ENCODE data around the gene DRC7. TPM values are rescaled to one million over a fixed set of nuclear protein-coding genes. Genes with fewer than 3 reads are reported as not detected.

Gene DRC7
- total and polyA plus RNA-seq, 10 of the 15 experiments (the other 5 are each of a cell fraction or from before 2014, with no cell fraction given): 0.06 to 0.49 (median 0.14) TPM; not detected in 4

DNA sequence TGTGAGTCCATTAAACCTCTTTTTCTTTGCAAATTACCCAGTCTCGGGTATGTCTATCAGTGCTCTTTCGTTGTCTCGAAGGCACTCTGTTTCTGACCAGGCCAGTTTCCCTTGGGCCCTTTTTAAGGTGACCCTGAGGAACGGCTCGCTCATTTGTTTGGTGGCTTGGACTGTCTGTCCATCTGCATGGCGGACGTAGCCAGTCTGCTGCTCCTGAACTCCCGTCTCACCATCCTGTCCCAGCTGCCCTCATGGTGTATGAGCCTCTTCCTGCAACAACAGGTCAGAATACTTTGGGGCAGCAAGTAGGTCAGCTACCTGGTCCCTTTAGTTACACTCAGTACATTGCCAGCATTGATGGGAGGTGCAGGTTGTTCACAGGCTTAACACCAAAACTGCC, 19.0 kb downstream of the DRC7 start:
- ChIA-PET SMC1A (ENCODE audit: uncharacterized antibody, unreplicated experiment) (no interaction called here), POLR2A (no interaction called here), RAD21 (ENCODE audit: unreplicated experiment) (no interaction called here), CTCF (interaction anchor here (1.5 to 1.6 kb wide), 2 partner anchors 113 to 137 kb away, joined by 4 to 5 read pairs; no protein-coding TSS in a partner anchor)
- Histone ChIP-seq H3K9me3 (replicated peaks; ENCODE audit: control insufficient read depth, insufficient read depth, low read length) (no peaks in the 10 kb centered on the region), H4K20me1 (ENCODE audit: control insufficient read depth, insufficient read depth) (no peaks in the 10 kb centered on the region), H3K4me2 (ENCODE audit: control insufficient read depth, insufficient read depth) (no peak overlapping the region), H3K27ac (ENCODE audit: control insufficient read depth, insufficient read depth) (no peak overlapping the region), H2AFZ (ENCODE audit: control insufficient read depth, low read depth, low read length) (no peak overlapping the region), H3K79me2 (ENCODE audit: control insufficient read depth, insufficient read depth, low read length) (no peaks in the 10 kb centered on the region), H3K4me1 (ENCODE audit: control insufficient read depth, insufficient read depth, low read length) (no peaks in the 10 kb centered on the region), H3K9ac (ENCODE audit: control insufficient read depth, insufficient read depth, low read length) (no peak overlapping the region), H3K4me3 (no peak overlapping the region), H3K36me3 (ENCODE audit: control insufficient read depth in 2 of 2, insufficient read depth in 2 of 2, low read length in 1 of 2) (no peaks in the 10 kb centered on the region), H3K27me3 (replicated peaks in 1 of 2; ENCODE audit: control insufficient read depth in 2 of 2, insufficient read depth in 2 of 2, low read length in 1 of 2) (peaks cover 0 to 2% of the 10 kb centered on the region in 2 experiments; a peak in 2 of 4 replicates)
- FAIRE-seq (no peak), ATAC-seq (no peak), DNase-seq (ENCODE audit: low read depth, low spot score) (no peak)
- in situ Hi-C loops (cut with MboI) (no loop called here), intact Hi-C loops (cut with micrococcal nuclease; ENCODE audit: unreplicated experiment) (no loop called here)
- WGBS (ENCODE audit: insufficient coverage, insufficient replicate concordance, low lambda C conversion rate, missing lambda C conversion rate): 40% methylated on average over 8 of the region's 8 CpGs
- BruUV-seq (replicated peaks): no TSS peak
- TF ChIP-seq NBN (IDR thresholded peaks at IDR 0.05) (no peak), ATF7 (IDR thresholded peaks at IDR 0.05; ENCODE audit: low read depth) (no peak), CBX5 (IDR thresholded peaks at IDR 0.05; ENCODE audit: low read depth) (no peak), NFXL1 (IDR thresholded peaks at IDR 0.05; ENCODE audit: borderline replicate concordance) (no peak)
- TF ChIP-seq, protein P1, sequence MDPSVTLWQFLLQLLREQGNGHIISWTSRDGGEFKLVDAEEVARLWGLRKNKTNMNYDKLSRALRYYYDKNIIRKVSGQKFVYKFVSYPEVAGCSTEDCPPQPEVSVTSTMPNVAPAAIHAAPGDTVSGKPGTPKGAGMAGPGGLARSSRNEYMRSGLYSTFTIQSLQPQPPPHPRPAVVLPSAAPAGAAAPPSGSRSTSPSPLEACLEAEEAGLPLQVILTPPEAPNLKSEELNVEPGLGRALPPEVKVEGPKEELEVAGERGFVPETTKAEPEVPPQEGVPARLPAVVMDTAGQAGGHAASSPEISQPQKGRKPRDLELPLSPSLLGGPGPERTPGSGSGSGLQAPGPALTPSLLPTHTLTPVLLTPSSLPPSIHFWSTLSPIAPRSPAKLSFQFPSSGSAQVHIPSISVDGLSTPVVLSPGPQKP (IDR thresholded peaks at IDR 0.05; ENCODE audit: low read depth, low read length): no peak

DNA sequence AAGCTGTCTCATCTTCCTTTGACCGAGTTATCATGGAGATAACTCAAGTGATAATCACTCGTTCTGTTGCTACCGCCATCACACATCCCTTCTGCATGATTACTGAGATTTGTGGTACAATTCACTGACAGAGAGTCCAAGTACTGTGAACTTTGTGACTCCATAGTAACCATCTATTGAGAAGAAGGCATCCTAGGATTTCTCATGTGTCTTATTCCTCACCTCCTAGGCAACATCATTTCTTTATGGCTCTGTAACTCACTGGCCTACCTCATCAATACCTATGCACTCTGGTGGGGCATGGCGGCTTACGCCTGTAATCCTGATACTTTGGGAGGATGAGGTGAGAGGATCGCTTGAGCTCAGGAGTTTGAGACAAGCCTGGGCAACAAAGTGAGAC, 19.4 kb downstream of the DRC7 start:
- intact Hi-C loops (cut with micrococcal nuclease; ENCODE audit: unreplicated experiment): no loop called here
- ChIA-PET RAD21 (ENCODE audit: unreplicated experiment) (no interaction called here), POLR2A (no interaction called here), SMC1A (ENCODE audit: uncharacterized antibody, unreplicated experiment) (no interaction called here), CTCF (no interaction called here)
- peaks cover 0 to 2% of the 10 kb centered on the region in 2 experiments; a peak in 2 of 4 replicates for H3K27me3 ChIP-seq (replicated peaks in 1 of 2; ENCODE audit: control insufficient read depth in 2 of 2, insufficient read depth in 2 of 2, low read length in 1 of 2)
- ATAC-seq (no peak), DNase-seq (ENCODE audit: low read depth, low spot score) (no peak), FAIRE-seq (no peak)
- TF ChIP-seq NFYB (IDR thresholded peaks at IDR 0.05; ENCODE audit: insufficient read depth, low read depth, low read length): no peak
- no peak for TF ChIP-seq FOXK2 (IDR thresholded peaks at IDR 0.05)
- no peak for TF ChIP-seq CREB1 (IDR thresholded peaks at IDR 0.05; ENCODE audit: low read depth)
- TF ChIP-seq, protein P2, sequence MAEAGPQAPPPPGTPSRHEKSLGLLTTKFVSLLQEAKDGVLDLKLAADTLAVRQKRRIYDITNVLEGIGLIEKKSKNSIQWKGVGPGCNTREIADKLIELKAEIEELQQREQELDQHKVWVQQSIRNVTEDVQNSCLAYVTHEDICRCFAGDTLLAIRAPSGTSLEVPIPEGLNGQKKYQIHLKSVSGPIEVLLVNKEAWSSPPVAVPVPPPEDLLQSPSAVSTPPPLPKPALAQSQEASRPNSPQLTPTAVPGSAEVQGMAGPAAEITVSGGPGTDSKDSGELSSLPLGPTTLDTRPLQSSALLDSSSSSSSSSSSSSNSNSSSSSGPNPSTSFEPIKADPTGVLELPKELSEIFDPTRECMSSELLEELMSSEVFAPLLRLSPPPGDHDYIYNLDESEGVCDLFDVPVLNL (IDR thresholded peaks at IDR 0.05; ENCODE audit: low read depth, low read length): no peak
- H3K4me2 ChIP-seq (ENCODE audit: control insufficient read depth, insufficient read depth): no peak overlapping the region
- no peak overlapping the region for H3K4me3 ChIP-seq
- H3K9me3 ChIP-seq (replicated peaks; ENCODE audit: control insufficient read depth, insufficient read depth, low read length): no peaks in the 10 kb centered on the region
- no peak overlapping the region for H3K27ac ChIP-seq (ENCODE audit: control insufficient read depth, insufficient read depth)
- H3K9ac ChIP-seq (ENCODE audit: control insufficient read depth, insufficient read depth, low read length): no peak overlapping the region
- in situ Hi-C loops (cut with MboI): no loop called here
- H3K79me2 ChIP-seq (ENCODE audit: control insufficient read depth, insufficient read depth, low read length): no peaks in the 10 kb centered on the region
- H2AFZ ChIP-seq (ENCODE audit: control insufficient read depth, low read depth, low read length): no peak overlapping the region
- no peaks in the 10 kb centered on the region for H3K4me1 ChIP-seq (ENCODE audit: control insufficient read depth, insufficient read depth, low read length)
- WGBS (ENCODE audit: insufficient coverage, insufficient replicate concordance, low lambda C conversion rate, missing lambda C conversion rate): 67% methylated on average over 6 of the region's 6 CpGs
- H3K36me3 ChIP-seq (ENCODE audit: control insufficient read depth in 2 of 2, insufficient read depth in 2 of 2, low read length in 1 of 2): no peaks in the 10 kb centered on the region
- no peaks in the 10 kb centered on the region for H4K20me1 ChIP-seq (ENCODE audit: control insufficient read depth, insufficient read depth)
- BruUV-seq (replicated peaks): no TSS peak
